GM12865 (cell line): Measurements from ENCODE around the gene GLIS1.

Experiments used
- DNase-seq: peaks from one replicate; pipeline ENCODE4 v3.0.0; 2010; ENCODE audit warnings: low read depth
- H3K4me3 ChIP-seq: 2 replicates; pipeline ENCODE4 v1.5.1; 2011; ENCODE audit warnings: mild to moderate bottlenecking, low read depth, low read length, control low read depth
- TF ChIP-seq, protein P1 (sequence below): IDR thresholded peaks from 2 replicates; pipeline ENCODE4 v1.5.1; 2011; ENCODE audit warnings: low read length, control low read depth, low read depth, inconsistent platforms; ENCODE audit not compliant: insufficient read depth; ENCODE audit errors: missing control alignments

GLIS1 gene

DNA sequence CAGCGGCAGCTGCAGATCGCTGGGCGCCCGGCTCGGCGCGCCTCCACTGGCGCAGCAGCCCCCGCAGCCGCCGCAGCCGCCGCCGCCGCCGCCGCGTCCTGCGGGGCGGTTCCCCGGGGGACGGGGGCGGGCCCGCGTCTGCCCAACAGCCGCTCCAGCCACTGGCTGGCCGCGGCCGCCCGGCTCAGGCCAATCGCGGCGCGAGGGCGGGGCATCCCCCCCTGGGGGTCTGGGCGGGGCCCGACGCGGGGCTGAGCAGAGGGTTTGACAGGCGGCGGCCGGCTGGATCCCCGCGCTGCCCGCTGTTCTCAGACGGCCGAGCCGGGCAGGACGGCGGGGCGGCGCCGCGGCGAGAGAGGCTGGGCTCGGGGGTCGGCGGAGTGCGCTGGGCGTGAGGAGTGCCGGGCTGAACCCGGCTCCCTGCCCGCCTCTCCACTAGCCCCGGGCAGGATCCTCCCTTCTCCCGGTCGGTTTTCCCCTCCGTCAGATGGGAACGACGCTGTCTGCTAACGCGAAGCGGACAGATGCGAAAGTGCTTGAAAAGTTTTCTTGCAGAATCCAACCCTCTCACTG is at the start of gene GLIS1:
TSS of gene GLIS1 (minus strand) at position 56 of the 573 bp plus-strand sequence. CDS start 1,100 bp downstream, outside the sequence.
- H3K4me3 ChIP-seq = peak within 1 kb of the TSS; percentile 53
- TF ChIP-seq, protein P1, sequence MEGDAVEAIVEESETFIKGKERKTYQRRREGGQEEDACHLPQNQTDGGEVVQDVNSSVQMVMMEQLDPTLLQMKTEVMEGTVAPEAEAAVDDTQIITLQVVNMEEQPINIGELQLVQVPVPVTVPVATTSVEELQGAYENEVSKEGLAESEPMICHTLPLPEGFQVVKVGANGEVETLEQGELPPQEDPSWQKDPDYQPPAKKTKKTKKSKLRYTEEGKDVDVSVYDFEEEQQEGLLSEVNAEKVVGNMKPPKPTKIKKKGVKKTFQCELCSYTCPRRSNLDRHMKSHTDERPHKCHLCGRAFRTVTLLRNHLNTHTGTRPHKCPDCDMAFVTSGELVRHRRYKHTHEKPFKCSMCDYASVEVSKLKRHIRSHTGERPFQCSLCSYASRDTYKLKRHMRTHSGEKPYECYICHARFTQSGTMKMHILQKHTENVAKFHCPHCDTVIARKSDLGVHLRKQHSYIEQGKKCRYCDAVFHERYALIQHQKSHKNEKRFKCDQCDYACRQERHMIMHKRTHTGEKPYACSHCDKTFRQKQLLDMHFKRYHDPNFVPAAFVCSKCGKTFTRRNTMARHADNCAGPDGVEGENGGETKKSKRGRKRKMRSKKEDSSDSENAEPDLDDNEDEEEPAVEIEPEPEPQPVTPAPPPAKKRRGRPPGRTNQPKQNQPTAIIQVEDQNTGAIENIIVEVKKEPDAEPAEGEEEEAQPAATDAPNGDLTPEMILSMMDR = no peak
- peak; percentile 78 for DNase-seq

DNA sequence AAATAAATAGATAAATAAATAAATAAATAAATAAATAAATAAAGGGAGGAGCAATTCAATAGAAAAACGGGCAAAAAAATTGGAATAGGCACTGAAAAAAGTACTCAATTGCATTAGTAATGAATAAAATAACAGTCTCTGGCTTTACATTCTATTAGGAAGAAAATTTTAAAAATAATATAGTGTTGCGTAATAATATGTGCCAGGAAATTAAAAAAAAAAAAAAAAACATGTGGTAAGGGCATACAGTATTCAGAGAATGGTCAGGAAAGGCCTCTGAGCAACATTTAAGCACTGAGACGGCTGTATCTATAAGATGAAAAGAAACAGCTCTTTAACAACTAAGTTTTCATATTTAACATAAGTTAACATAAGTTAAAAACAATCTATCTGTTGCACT is 48.7 kb upstream of the GLIS1 start:
- DNase-seq = no peak
- H3K4me3 ChIP-seq = no peak overlapping the region
- TF ChIP-seq, protein P1 = no peak

DNA sequence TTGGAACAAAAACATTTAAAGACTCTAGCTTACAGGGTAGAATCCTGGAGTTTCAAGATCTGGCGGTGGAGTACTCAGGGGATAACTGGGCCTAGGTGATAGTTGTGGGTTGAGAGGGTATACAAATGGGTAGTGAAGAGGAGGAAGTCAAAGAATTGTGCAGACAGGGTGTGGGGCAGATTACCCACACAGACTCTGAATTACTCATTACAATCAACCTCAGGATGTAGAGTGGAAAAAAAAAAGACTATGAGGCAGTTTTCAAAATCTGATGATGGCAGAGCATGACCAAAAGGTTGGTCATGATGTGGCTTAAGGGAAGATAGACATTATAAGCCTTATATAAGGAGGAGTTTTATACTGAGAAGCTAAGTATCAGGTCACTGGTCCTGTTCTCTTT is 44.1 kb upstream of the GLIS1 start:
- TF ChIP-seq, protein P1 = no peak
- DNase-seq = no peak
- no peak overlapping the region for H3K4me3 ChIP-seq

DNA sequence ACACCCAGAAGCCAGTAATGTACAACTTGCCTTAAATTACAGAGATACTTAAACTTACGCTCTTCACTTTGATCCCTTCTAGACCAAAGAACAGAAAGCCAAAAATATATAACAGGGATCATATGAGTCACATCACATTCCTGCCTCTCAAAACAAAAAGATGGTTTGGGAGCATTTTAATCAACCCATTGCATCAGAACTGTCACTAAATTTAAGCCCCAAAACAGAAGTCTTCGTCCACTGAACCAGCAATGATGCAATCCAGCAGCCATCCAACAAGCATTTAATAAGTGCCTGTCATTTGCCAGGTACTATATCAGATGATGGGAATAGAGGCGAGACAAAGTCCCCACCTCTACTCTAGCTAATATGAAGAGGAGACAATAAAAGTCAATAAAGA is 42.7 kb upstream of the GLIS1 start:
- no peak overlapping the region for H3K4me3 ChIP-seq
- no peak for DNase-seq
- TF ChIP-seq, protein P1 = no peak

DNA sequence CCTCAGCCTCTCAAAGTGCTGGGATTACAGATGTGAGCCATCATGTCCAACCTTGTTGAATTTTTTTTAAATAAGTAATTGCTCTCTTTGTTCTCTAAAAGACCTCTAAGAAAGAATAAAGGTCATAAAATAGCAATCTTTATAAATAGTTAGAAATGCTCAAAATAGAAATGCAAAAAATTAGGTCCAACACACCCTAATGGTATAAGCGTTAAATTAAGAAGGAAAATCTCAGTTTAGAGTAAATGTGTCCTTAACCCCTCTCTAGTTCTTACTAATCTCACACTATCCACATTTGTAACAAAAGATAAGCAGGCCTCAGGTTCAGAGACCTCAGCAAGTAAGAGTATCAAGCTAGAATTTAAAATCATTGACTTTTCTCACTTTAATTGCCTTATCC is 38.3 kb upstream of the GLIS1 start:
- no peak overlapping the region for H3K4me3 ChIP-seq
- TF ChIP-seq, protein P1 = no peak
- no peak for DNase-seq

DNA sequence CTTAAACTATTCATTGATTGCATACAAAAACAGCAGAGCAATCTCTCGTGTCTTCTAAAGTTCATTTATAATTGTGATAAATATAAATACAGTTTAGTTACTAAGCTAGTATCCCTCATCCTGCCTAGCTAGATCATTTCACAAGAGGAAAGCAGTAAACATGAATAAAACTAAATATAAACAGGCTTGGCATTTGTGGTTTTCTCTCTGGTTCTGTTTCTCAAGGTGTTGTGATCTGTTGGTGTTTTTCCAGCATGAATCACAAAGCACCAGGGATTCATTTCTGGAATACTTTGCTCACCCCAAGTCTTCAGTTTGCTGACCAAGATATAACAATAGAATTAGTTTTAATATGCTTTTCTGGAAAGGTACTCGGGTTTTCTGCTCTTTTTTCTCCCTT is 32.7 kb upstream of the GLIS1 start:
- H3K4me3 ChIP-seq = no peak overlapping the region
- TF ChIP-seq, protein P1 = no peak
- DNase-seq = no peak

DNA sequence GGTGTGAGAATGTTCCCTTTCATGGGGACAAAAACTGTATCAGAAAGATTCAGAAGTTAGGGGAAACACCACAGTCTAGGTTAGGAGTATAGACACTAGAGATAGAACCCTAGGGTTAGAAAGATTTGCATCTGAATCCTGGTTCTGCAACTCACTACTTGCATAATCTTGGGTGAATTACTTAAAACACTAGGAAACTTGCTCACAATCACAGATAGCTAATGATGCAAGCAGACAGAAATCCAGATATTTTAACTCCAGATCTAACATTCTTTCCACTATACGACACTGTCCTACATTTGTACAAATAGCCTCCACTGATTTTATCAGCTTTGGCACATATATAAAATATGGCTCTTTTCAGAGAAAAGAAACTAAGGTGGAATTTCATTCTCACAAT is 30.8 kb upstream of the GLIS1 start:
- H3K4me3 ChIP-seq = no peak overlapping the region
- DNase-seq = no peak
- TF ChIP-seq, protein P1 = no peak
